Amygdala (tissue), 56 donors: Measurements from ENCODE around the gene SIL1.

Source experiments
- DNase-seq, 56 donors: peaks; one replicate each; lab custom pipeline; 2025; lab: John Stamatoyannopoulos, UW

SIL1 gene

DNA sequence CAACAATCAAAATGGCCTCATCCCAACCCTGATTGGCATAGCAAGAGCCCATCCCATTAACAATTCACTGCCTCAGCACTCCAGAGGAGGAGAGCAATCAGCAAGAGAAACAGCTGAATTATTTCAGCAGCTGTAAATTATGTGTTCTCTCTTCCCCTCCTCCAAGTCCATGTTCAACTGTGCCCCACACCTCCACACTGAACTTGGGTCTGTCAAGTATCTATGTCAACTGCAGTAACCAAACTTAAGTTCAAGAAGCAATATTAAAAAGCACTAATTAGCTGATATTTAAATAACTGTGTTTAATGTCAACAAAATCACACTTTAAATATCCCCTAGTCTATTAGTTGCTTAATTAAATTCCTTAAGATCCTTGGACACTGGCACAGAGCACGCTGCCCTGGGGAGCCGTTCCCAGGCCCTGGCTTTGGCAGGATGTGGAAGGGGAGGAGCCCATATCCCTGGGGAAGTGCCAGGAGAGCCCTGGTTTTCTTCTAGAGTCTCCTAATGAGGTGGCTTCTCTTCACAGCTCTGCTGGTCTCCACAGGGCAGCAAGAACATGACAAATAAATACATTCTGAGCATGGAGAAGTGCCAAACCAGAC is 50.6 kb downstream of the SIL1 start:
- DNase-seq: peak in 27 of 56 donors; percentile 19 to 75 (median 42)

- DNase-seq: no peak
Observed at GRCh38 chr5:139146809-139147482, 51.2 kb downstream of the SIL1 start.

GRCh38 chr5:139141446-139142204 is 56.5 kb downstream of the SIL1 start:
- peak in 6 of 56 donors; percentile 10 to 47 (median 12) for DNase-seq

GRCh38 chr5:139140591-139141071 is 57.5 kb downstream of the SIL1 start:
- peak in 19 of 56 donors; percentile 12 to 55 (median 27) for DNase-seq

GRCh38 chr5:139138809-139139208 is 59.4 kb downstream of the SIL1 start:
- DNase-seq: peak in 7 of 56 donors; percentile 13 to 35 (median 26)

- no peak for DNase-seq
Observed at GRCh38 chr5:139138109-139138508, 60.1 kb downstream of the SIL1 start.

GRCh38 chr5:139137697-139138096 is 60.5 kb downstream of the SIL1 start:
- DNase-seq: peak in 3 of 56 donors; percentile 32 to 44 (median 40)

- no peak for DNase-seq
Observed at GRCh38 chr5:139134906-139135305, 63.3 kb downstream of the SIL1 start.

DNA sequence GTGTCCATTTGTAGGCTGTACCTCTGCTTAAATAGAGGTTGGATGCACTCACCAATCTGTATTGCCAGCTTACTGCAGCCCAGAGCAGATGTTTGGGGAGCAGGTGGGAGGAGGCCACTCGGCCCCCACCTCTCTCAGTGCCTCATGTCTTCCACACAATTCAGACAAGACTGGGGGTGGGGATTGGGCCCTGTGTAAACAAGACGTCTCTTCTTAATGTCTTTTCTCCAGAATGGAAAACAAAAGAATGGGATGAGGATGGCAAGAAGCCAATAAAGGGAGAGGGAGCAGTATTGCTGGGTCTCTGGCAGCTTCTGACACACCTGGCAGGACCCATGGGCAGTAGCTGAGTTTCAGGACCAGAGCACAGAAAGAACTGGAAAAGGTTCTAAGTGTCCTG is 64.9 kb downstream of the SIL1 start:
- peak in 1 of 56 donors; percentile 38 for DNase-seq

DNA sequence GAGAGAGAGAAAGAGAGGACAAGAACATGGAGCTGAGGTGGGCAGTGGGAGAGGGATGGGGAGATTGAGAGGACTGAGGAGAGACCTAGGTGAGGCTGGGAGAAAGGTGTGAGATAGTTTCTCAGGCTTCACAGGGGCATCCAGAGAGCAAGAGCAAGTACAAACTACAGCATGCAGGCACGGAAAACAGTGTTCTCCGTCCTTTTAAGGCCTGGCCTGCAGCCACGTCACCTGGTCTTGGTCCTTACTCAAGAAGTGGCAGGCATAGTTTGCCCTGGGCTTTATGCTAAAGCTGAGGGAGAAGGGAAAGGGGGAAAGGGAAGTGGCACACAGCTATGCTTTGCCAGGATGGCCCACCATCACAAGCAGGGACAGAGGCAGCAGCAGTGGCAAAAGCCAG is 65.7 kb downstream of the SIL1 start:
- DNase-seq: peak in 1 of 56 donors; percentile 17

DNA sequence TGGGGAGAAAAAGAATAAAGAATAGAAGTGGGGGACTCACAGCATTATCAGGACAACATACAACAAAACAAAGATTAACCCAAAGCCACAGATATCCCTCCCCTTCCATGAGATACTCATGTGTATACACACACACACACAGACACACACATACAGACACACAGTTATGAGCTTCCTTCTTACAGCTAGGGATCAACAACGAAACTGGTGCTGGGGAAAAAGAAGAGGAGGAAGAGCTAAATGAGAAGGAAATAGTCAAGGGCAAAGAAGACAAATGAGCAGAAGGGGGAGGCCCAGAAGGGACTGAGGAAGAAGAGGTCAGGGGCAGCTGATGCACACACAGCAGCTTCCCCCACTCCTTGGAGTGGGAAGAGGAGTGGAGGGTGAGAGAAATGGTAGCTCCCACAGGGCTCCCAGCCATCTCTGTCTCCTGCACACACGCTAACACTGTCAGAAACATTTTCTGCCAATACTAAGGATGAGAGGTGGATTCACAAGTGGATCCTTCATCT is 66.2 kb downstream of the SIL1 start:
- peak in 1 of 56 donors; percentile 23 for DNase-seq

GRCh38 chr5:139131465-139131864 is 66.7 kb downstream of the SIL1 start:
- DNase-seq: peak in 45 of 56 donors; percentile 24 to 76 (median 52)

DNA sequence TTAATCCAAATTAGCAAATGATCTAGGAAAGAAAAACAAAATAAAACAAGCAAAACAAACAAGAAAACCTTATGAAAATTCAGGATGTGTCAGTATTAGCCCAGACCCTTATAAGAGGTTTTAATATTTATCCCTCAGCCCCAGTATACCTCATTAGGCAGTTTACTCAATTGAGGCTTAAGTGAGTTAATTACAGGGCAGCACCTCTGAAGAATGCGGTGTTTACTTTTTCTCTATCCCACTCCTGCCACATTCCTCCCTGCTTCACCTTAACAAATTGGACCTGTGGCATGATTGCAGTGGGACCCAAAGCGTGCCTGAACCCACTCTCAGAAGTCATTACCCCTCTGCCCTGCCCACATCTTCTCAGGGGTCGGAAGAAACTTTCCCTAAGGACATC is 67.1 kb downstream of the SIL1 start:
- no peak for DNase-seq

DNA sequence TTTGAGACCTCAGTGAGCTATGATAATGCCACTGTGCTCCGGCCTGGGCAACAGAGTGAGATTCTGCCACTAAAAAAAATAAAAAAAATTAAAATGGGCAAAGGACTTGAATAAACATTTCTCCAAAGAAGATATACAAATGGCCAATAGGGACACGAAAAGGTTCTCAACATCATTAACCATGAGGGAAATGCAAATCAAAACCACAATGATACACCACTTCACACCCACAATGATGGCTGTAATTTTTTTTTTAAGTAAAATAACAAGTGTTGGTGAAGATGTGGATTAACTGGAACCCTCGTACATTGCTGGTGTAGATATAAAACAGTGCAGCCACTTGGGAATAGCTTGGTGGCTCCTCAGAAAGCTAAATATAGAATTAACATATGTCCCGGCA is 68.0 kb downstream of the SIL1 start:
- no peak for DNase-seq

- peak in 2 of 56 donors; percentile 50 to 51 for DNase-seq
Observed at GRCh38 chr5:139126711-139127111, 71.5 kb downstream of the SIL1 start.

GRCh38 chr5:139125991-139126390 is 72.2 kb downstream of the SIL1 start:
- DNase-seq: no peak

GRCh38 chr5:139124774-139125520 is 73.2 kb downstream of the SIL1 start:
- DNase-seq: no peak

DNA sequence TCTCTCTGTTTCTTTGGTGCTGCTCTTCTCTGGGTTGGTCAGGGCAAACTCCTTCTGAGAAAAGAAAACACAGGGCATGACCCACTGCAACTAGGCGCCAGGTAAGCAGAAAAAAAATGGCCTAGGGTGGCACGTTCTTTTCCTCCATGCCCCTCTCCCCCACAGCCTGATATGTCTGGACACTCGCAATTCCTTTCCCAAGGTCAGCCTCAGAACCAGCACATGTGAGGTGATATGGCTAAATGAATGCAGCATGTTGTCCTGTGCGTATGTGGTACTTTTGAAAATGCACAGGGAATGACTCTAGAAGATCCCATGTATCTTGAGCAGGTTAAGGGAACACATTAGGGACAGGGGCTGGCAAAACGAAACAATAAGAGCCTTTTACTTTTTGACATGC is 77.0 kb downstream of the SIL1 start:
- no peak for DNase-seq

DNA sequence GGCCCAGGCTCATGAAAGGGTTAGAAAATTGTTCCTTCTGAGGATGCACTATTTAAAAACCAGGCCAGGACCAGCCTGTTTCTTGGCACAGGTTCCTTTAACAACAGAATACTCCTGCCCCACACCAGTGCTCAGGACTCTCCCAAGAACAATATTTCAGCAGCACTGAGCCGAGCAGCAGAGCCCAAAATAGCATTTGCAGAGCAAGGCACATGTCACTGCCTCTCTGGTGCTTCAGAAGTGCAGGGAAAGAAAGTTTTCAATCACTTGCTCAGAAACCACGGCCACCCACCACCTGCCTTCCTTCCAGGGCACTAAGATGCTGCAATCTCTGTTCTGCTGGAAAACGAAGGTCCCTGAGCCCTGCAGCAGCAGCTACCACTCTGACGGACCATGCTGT is 77.6 kb downstream of the SIL1 start:
- DNase-seq: no peak

GRCh38 chr5:139118804-139119203 is 79.4 kb downstream of the SIL1 start:
- DNase-seq: no peak
